Liver (tissue), 3 donors: ENCODE measurements around the gene GNG2.

Experiments used
- CTCF ChIP-seq: fragments of 150-350 bp; IDR thresholded peaks from 2 replicates; pipeline ENCODE4 v1.5.1; 2017; ENCODE audit warnings: improper control_type of control experiment, low read depth, low read length; ENCODE audit not compliant: missing input control
- EGR1 ChIP-seq, 2 donors: IDR thresholded peaks; 2 replicates each; pipeline ENCODE4 v1.6.1; 2016 to 2018; ENCODE audit warnings: antibody characterized with exemption in 2 of 2, low read depth in 2 of 2
- GABPA ChIP-seq, 2 donors: IDR thresholded peaks in 1 of 2; conservative IDR thresholded peaks in 1 of 2; 2 replicates each; pipeline ENCODE4 v1.6.1; 2016; ENCODE audit warnings: antibody characterized with exemption in 2 of 2, mild to moderate bottlenecking in 1 of 2, moderate library complexity in 1 of 2
- MAX ChIP-seq: IDR thresholded peaks from 2 replicates; pipeline ENCODE4 v1.6.1; 2016; ENCODE audit warnings: antibody characterized with exemption
- NR2F2 ChIP-seq: IDR thresholded peaks from 2 replicates; pipeline ENCODE4 v1.6.1; 2016; ENCODE audit warnings: antibody characterized with exemption
- RAD21 ChIP-seq, 2 donors: IDR thresholded peaks; 2 replicates each; pipeline ENCODE4 v1.6.1; 2016; ENCODE audit warnings: antibody characterized with exemption in 2 of 2, mild to moderate bottlenecking in 2 of 2
- REST ChIP-seq: IDR thresholded peaks from 2 replicates; pipeline ENCODE4 v1.6.1; 2016; ENCODE audit warnings: antibody characterized with exemption, mild to moderate bottlenecking
- SP1 ChIP-seq: IDR thresholded peaks from 2 replicates; pipeline ENCODE4 v1.6.1; 2018; ENCODE audit warnings: antibody characterized with exemption, mild to moderate bottlenecking
- TAF1 ChIP-seq: conservative IDR thresholded peaks from 2 replicates; pipeline ENCODE4 v1.6.1; 2016; ENCODE audit warnings: antibody characterized with exemption, mild to moderate bottlenecking
- YY1 ChIP-seq: IDR thresholded peaks from 2 replicates; pipeline ENCODE4 v1.6.1; 2016; ENCODE audit warnings: antibody characterized with exemption, mild to moderate bottlenecking
- donor health status: healthy.
- donor health status: healthy.

DNA sequence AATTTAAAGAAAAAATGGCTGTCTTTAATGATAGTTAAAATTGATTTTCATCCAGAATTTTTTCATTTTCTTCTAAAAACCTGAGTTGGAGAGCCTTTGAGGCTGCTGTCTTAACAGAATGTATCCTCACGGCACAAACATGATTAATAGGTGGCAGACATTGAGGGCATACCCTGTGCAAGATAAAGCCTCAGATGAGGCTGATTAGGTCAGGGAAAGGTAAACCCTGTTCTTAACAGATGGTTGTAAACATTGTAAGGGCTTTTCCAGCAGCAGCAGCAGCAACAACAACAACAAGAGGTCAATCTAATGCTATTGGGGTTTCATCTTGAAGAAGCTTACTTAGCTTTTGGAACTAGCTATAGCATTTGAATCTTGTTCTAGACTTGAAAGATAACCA, 17.4 kb downstream of the GNG2 start:
- TF ChIP-seq CTCF (no peak), REST (no peak), GABPA (IDR thresholded peaks at IDR 0.05 in 1 of 2, conservative IDR thresholded peaks at IDR 0.05 in 1 of 2) (no peak), MAX (no peak), NR2F2 (no peak), SP1 (no peak), YY1 (no peak), EGR1 (IDR thresholded peaks at IDR 0.05; ENCODE audit: low read depth in 2 of 2) (no peak), RAD21 (IDR thresholded peaks at IDR 0.05) (no peak), TAF1 (no peak)
